Measurements from ENCODE around the gene PEMT.
"Not testable (repeated sequence)": the region's sequence is repeated elsewhere in the genome, so short reads cannot be mapped to it uniquely, and the experiment has no call there.

Gene PEMT

DNA sequence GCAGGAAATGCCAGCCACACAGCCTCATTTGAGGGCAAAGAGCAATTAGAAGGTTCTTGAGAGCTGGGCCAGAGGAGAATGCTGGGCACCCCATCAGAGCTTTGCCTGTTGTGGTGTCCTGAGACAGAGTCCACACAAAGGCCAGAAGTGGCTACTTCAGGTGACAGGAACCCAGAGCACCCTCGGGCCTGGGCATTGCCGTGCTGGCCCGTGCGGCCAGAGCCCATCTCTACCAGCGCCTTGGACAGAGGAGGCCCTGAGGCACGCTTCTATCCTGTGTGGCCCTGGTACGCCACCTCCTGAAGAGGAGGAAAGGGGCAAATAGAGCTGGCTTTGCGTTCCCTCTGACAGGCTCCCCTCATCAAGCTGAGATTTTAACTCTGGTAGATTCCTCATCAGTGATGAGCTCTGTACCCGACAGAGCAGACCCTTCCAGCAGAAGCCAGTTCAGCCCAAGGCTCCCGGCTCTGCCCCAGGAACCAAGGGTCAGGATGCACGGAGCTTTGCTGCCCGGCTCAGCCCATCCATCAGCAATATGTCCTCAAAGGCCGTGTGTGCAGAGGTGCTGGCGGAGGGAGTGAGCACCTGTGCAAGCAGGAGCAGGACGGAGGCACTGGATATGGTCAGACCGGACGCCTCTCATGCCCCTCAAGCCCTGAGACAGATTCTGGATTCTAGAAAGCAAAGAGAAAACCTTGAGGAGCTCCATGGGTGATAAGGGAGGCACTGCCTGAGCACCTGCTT lies 91.9 kb downstream of the PEMT start:
- DNase-seq = no peak

DNA sequence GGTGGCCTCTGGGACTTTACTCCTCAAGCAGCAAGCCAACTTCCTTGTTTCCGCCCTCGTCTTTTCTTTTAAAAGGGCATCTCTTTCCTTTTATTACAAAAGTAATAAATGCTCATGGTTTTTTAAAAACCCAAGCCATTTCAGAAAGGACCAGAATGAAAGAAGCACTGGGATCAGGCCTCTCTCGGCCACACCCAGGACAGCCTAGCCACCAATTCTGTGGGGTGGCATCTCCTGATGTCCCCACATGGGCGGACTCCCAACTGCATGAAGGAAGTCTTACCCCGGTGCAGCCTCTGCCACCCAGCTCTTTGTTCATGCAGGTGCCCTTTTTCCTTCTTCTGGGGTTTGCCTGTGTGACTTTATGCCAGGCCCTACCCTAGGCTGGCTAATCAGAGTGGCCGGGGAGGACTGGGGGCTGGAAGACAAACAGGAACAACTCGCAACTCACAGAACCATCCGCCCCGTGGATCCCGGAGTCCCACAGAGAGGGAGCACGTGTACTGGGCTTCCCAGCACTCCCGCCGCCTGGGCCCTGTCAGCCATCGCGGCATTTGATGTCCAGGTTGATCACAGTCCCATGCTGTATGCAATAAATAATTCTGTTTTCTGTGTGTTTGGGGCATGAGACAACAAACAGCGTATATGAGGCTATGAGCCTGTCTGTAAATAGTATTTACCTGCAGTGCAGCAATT lies 92.8 kb downstream of the PEMT start:
- DNase-seq = no peak

DNA sequence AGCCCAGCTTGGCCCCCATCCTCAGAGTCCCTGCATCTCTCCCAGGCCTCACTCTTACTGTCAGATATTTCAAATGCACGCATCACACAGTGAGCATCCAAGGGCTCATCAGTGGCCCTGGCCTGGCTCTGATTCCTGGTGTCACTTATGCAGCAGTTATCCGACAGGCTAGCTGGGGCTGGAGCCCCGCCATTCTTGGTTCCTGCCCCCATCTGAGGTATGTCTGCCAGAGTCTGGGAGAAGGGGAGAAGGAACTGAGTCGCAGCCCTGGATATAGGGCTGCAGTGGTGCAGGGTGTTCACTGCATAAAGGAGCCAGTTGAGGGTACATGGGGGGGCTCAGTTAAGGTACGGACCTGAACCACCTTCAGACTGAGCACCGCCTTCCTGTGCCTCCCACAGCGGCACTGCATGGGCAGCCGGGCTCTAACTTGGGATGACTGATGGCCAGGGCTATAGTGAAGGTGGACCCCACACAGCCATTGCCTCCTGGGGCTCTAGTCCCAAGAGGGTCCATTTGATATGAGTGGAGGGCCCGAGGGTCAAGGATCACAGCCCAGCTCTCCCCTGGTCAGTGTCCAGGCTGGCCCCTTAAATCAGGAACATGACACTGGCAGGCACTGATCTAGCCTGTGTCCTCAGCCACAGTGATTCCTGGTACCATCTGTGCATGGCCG lies 93.5 kb downstream of the PEMT start:
- no peak for DNase-seq

DNA sequence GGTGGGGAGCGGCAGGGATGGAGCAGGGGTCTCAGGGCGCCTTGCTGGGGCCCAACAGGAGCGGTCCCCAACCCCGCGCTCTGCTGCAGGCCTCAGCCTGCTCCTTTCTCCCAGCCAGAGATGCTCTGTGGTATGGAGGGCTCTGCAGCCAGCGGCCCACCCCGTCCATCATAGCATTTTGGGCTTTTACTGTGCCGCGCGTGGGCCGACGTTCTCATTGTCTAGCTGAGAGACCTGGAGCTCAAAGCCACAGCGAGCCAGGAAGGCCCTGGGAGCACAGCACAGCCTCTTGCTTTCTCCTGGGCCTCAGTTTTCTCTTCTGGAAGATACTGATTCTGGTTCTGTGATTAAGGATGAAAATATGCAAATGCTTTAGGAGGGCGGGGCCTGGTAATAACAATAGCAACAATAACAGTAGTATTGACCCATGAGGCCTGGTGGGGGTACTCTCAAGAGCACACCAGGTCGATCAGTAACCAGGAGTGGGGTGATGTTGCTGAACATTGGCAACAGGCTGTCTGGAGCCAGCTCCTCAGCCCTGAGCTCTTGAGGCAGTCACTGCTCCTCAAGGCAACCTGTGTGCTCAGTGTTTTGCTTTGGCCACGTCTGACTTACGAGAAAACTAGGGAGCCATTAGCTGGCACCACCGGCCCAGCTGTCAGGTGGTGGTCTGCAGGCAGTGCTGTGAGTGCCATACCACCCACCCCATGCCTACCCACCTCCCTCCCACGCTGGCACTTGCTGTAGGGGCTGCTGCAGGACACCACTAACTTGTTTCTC lies 94.3 kb downstream of the PEMT start:
- no peak for DNase-seq

DNA sequence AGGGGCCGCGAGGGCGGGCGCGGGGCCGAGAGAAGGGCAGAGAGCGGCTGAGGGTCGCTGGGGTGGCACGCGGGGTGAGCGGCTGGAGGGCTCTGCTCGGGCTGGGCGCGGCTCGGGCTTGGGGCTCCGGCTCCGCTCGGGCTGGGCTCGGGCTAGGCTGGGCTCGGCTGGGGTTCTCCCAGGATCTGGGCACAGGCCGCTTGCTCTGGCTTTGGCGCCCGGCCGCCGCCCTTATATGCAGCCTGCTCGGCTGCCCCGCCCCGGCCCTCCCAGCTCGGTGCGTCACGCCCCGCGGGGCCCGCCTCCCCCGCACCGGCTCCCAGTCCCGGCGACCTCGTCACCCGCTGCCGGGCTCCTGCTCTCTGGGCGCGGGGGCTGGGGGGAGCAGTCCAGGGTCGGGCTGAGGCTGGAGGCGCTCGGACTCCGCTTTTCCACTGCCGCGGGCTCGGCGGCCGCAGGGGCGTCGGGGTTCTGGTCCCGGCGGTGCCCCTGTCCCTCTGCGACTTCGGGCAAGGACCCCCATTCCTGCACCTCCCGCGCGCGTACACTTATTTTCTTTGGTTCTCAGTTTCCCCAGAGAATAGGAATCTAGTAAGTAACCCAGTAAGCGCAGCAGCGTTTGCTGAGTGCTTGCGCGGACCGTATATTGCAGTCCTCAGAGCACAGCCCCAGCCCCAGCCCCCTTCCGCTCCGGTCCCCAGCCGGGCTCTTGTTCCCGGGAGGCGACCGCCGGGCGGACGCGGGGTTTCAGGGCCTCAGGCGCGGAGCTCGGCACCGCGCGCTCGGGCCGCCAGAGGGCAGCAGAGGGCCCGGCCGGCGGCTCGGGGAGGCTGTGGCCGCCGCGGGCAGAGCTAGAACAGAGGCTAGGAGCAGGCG lies 95.1 kb downstream of the PEMT start, which contains the start of gene RASD1:
RASD1 (minus strand) TSS at position 207 of the 876 bp plus-strand sequence. CDS start 214 bp downstream, outside the sequence.
- peak; percentile 80 for DNase-seq

DNA sequence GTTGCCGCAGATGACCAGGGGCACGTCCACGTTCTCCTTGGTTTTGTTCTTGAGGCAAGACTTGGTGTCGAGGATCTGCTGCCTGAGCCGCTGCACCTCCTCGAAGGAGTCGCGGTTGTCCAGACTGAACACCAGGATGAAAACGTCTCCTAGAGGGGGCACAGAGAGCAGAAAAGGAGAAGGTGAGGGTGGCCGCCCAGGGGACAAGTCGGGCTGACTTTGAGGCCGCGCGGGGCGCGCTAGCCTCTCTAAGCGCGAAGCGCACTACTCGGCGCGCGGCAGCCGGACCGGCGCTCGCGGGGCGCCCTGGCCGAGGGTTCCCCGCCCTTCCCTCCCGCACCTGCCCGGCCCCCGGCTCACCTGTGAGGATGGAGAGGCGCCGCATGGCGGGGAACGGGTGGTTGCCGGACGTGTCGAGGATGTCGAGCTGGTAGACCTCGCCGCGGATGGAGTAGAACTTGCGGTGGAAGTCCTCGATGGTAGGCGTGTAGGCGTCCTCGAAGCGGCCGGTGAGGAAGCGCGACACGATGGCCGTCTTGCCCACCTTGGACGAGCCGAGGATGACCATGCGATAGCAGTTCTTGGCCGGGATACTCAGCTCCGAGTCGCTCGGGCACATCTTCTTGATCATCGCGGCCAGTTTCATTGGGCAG lies 95.8 kb downstream of the PEMT start:
- no peak for DNase-seq

DNA sequence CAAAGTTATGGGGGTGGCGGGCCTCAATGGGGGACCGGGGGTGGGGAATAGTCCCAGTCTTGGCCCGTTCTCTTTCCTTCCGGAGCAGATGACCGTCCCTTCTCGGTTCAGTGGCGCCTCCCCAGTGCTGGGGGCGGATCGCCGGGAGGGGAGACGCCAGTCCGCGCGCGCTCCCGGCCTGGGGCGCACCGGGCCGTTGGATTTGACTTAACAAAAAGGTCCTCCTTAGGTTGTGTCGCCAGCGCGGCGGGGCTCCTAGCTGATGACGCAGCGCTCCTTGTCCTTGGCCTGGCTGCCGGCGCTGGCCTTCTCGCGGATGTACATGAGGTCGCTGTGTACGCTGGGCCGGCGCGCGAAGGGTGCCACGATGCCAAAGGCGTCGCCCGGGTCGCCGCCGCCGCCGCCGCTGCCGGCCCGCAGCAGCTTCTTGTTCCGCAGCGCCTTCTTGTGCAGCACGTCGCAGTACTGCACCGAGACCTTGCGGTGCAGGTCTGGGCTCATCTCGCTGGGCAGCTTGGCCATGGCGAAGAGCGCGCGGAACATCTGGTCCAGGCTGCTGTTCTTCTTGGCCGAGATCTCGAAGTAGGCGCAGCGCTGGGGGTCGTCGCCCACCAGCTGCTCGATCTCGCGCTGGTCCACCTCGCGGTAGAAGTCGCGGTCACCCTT lies 96.5 kb downstream of the PEMT start:
- DNase-seq = peak; percentile 27

DNA sequence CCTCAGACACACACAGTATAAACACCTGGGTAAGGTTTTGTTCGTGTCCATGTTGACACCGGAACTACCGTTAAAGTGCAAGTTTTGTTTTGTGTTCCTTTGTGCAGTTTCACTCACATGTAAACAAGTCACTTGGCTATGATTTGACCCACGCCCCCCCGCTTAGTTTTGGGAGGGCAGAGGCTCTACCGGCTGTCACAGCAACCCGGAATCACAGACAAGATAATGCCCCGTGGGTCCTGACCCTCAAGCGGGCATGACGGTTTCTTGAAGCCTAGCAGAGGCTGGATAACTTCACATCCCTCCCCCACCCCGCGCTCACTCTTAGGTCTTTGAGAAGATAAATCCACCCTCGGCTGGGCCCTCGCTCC lies 97.0 kb downstream of the PEMT start:
- DNase-seq = no peak

DNA sequence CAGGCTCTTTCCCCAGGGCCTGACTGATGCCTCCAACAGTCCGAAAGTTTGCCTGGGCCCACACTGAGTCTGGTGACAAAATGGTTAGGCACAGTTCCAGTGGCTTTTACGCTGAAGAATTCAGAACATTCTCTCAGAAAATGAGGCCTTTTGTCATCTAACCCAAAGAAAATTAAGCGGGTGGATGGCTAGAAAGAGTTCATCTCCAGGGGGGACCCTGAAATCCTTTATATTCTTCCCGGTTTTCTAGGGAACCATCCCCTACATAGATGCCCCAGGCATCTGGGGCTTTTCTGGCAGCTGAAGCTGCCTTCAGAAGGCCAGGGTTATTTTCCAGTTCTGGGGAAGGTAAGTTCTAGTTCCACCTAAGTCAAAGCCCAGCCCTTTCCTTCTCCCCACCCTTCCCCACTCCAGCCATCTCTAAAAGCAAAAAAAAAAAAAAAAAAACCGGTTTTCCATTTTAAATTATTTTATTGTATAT lies 97.5 kb downstream of the PEMT start:
- no peak for DNase-seq

DNA sequence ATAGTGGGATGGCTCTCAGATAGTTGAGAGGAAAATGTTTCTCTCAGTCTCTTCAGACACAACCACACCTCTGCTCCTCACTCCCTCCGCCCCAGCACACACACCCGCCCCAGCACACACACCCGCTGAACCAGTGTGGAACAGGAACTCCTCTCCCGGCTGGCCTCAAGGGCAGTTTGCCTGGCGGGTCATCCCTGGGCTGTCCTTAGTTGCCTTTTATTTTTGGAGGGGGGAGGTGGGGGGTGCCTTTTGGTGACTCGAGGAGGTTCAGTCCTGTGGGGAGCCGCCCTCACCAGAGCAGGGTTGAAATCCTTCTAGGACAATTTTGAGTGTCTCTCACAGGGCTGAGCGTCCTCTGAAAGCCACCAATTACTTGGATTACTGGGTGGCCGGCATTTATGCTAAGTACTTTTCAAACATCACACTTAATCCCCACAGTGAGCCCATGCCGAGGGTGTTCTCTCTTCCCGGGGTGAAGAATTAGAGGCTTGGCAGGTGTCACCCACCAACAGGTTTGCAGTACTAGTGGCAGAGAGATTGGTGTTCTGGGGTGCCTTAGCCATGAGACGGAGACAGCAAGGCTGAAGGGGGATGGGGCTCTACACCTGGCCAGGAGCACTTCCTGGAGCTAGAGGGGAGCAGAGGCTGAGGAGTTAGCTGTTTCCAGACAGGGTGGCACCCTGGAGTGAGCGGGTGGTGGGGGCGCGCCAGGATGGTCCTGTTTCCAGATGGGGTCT lies 98.1 kb downstream of the PEMT start:
- no peak for DNase-seq

DNA sequence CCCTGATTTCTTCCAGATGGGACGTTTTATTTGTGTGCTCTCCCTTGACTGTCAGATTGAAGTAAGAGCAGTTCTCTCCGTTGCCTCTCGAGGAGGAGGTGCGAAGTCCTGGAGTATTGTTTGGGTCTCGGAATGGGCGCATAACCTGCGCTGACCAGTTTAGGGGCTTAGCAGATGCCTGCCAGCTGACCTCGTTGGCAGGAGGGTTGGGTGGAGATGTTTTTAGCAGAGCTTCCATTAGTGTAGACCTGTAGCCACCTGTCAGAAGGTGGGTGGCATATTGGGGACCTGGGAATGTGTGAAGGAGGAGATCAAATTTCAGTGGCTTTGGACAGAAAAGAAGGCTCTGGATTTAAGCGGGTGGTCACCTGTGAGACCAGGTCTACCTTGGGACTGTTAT lies 98.9 kb downstream of the PEMT start:
- no peak for DNase-seq

DNA sequence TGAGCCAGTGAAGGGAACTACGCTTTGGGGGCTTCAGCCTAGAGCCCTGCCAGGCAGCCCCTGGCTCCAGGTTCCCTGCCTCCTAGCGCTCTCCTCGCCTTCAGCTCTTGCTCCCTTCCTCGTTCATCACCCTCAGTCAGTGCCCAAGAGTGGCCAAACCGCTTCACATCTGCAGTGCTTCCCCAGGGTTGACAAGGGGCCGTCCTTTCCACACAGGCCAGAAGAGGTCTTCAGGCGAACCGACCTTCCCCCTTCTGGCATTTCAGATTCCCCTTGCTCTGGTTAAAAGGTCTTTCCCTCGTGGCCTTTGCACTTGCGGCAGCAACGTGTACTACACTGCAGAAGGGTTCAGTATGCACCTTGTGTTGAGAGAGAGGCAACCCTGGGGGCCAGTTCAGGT lies 99.4 kb downstream of the PEMT start:
- DNase-seq = no peak

DNA sequence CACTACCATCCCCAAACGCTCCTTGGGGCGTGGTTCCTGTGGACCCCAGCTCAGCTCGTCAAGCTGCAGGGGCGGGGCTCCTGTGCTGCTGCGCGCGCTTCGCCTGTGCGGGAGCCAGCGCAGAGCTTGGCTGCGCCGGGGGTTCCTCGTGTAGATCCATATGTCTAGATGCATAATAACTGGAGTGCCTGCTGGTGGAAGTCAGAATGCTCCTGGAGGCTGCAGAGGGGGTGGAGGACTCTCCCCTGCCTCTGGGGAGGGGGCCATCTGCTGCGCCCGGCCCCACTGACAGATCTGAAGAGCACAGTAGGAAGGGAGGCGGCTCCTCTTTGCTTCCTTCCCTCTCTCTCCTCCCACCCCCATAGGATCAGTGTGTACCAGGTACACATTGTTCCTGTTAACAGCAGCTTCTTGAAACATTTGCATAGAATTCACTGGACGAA lies 99.9 kb downstream of the PEMT start:
- no peak for DNase-seq

DNA sequence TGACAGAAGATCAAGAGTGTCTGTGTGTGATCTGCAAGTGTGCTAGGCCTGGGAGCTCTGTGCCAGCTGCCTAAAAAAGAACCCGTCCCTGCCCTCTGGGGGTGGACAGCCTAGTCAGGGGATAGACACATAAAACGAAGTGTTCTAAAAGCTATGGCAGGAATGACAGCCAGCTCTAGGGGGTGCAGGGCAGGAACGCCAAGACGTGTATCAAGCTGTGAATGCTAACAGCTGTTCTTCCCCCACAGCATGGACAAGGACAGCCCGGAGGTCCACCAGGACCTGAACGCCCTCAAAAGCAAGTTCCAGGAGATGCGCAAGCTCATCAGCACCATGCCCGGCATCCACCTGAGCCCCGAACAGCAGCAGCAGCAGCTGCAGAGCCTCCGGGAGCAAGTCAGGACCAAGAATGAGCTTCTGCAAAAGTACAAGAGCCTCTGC lies 100.5 kb downstream of the PEMT start:
- DNase-seq = no peak

DNA sequence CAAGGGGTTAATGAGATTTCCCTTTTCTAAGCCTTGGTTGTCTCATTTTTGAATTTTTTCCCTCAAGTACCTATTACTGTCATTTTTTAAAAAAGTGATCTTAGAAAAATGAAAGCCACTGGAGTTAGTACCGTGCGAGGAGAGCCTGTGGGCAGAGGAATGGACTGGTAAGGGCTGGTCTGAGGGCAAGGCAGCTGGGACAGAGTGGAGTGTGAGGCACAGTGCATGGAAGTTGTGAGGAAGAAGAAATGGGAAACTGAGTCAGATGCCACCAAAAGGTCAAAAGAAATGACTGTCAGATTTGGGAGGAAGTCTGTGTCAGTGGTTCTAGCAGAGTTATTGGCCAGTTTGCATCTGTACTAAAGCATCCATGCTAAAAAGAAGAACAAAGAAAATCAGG lies 103.5 kb downstream of the PEMT start:
- DNase-seq = no peak

DNA sequence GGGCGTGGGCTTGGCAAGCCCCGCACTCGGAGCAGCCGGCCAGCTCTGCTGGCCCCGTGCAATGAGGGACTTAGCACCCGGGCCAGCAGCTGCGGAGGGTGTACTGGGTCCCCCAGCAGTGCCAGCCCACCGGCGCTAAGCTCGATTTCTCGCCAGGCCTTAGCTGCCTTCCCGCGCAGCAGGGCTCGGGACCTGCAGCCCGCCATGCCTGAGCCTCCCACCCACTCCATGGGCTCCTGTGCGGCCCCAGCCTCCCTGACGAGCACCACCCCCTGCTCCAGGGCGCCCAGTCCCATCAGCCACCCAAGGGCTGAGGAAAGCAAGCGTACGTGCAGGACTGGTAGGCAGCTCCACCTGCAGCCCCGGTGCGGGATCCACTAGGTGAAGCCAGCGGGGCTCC lies 105.1 kb downstream of the PEMT start:
- DNase-seq = not testable (repeated sequence)

DNA sequence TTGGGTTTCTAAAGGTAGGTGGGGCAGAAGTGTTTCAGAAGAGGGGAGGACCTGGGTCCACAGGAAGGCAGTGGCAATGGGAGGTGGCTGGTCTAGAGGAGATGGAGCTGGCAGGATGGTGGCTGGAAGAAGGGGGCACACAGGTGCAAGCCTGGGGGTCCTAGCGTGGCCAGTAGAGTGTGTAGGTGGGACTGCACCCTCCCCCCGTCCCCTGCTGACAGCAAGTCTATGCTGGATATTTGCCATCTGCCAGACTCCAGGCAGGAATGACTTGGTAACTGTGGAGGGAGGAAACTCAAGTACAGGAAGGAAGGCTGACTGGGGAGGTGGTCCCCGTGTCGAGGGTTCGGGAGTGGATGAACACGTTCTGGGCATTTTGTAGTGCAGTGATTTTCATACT lies 106.1 kb downstream of the PEMT start:
- DNase-seq = no peak

DNA sequence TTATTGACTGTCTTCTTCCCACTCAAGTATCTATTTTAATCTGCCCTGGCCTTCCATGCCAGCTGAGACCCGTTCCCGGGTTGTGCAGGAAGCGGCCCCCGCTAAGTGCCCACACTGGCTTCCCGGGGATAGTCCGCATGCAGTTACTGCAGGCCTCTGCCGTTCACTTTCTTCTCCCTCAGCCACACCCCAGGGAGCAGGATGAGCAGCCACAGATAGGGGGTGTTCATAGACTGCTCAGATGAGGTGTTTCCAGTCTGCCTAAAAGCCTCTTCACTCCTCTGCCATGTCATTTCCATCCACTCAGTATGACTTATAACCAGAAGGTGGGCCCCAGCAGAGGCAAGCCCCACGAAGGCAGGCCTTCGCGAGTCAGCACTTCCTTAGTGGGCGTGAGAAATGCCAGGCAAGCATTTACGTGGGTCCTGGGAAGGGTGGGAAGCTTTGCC lies 107.0 kb downstream of the PEMT start:
- peak; percentile 2 for DNase-seq

DNA sequence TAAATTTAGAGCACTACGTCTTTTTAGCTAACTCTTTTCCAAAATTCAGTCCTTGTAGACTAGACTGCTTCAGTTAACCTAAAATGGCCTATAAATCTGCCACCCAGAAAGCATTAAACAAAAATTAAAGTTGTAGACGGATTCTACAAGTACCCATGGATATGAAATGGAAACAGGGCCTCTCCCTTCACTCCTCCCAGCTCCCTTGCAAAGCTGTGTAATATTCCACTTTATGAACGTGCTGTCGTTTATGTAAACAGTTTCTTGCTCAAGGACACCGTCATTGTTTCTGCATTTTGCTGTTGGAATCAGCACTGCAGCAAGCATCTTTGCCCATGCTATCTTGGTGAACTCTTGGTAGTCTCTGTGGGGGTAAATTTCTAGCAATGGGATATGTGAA lies 109.6 kb downstream of the PEMT start:
- no peak for DNase-seq
